AG04449 (cell line): ENCODE results near the gene DIP2C.

Experiments used
- CTCF ChIA-PET: fragments of 350-600 bp; formaldehyde crosslinking; extraction: SDS; loops from one replicate; lab custom pipeline; 2021; ENCODE audit warnings: antibody characterized with exemption; lab: Yijun Ruan, JAX
- POLR2A ChIA-PET: fragments of 400-600, 350-600 bp; formaldehyde crosslinking; extraction: SDS; loops from one replicate; lab custom pipeline; 2020; ENCODE audit warnings: antibody characterized with exemption, inconsistent platforms; lab: Yijun Ruan, JAX
- DNase-seq: peaks from one replicate; pipeline ENCODE4 v3.0.0-alpha.2; 2010; ENCODE audit warnings: low read depth, low spot score
- H3K4me3 ChIP-seq: 2 replicates; pipeline ENCODE4 v1.5.1; 2011; ENCODE audit warnings: low read depth, mild to moderate bottlenecking, control low read depth, low read length
- CTCF ChIP-seq: IDR thresholded peaks from one replicate; pipeline ENCODE4 v1.5.1; 2011; ENCODE audit warnings: mild to moderate bottlenecking, moderate library complexity, low read length, control low read depth, inconsistent platforms; ENCODE audit not compliant: insufficient read depth; ENCODE audit errors: missing control alignments

Gene DIP2C

GRCh38 chr10:384538-385305 is 304.7 kb downstream of the DIP2C start:
- DNase-seq = no peak
- CTCF ChIA-PET = no interaction called here
- TF ChIP-seq CTCF = no peak
- POLR2A ChIA-PET = no interaction called here
- H3K4me3 ChIP-seq = no peak overlapping the region

- H3K4me3 ChIP-seq = no peak overlapping the region
- no peak for TF ChIP-seq CTCF
- no peak for DNase-seq
- ChIA-PET POLR2A (no interaction called here), CTCF (no interaction called here)
Measured at GRCh38 chr10:383519-383918, 305.9 kb downstream of the DIP2C start.

GRCh38 chr10:381805-382204 is 307.7 kb downstream of the DIP2C start:
- no peak overlapping the region for H3K4me3 ChIP-seq
- TF ChIP-seq CTCF = no peak
- ChIA-PET CTCF (no interaction called here), POLR2A (no interaction called here)
- no peak for DNase-seq

GRCh38 chr10:381346-381745 is 308.1 kb downstream of the DIP2C start:
- ChIA-PET CTCF (no interaction called here), POLR2A (no interaction called here)
- H3K4me3 ChIP-seq = no peak overlapping the region
- DNase-seq = no peak
- TF ChIP-seq CTCF = no peak

- no peak overlapping the region for H3K4me3 ChIP-seq
- CTCF ChIA-PET = no interaction called here
- DNase-seq = no peak
- TF ChIP-seq CTCF = no peak
- POLR2A ChIA-PET = no interaction called here
Measured at GRCh38 chr10:380313-380940, 309.0 kb downstream of the DIP2C start.

GRCh38 chr10:378930-379704 is 310.4 kb downstream of the DIP2C start:
- no peak overlapping the region for H3K4me3 ChIP-seq
- no peak for TF ChIP-seq CTCF
- no peak for DNase-seq
- POLR2A ChIA-PET = no interaction called here
- CTCF ChIA-PET = no interaction called here
